Measurements from ENCODE around the gene TBX2.

The TBX2 gene

DNA sequence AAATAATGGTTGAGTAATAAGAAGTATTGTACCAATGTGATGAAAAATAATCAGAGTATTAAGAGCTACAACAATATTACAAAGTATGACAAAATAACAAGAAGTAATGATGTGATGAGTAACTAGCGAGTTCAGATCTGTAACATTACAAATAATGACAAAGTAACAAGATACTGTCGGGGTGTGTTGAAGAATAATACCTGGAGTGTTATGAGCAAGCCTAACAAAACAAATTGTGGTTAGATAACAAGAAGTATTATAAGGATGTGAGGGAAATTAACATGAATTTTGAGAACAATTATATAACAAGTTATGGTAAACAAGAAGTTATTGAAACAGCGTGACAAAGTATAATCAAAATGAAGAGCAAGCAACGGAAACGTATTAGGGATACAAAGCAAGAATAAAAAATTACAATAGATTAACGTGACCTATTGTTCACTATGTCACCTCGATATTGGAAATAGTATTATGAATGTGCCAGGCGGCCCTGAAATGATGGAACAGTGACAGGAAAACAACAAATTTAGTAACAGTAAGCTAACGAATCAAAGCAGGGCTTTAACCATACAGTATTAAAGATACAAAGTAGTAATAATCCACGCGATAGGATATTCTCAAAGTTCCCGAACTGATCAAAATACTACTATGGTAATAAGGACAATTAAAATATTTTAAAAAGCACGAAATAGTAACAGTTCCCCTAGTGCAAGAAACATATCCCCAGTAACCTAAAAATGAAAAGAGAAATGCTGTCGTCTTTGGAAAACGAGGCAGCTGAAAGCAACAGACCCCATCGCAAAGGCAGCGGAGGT is 54.1 kb downstream of the TBX2 start:
- H3K27me3 ChIP-seq (ENCODE audit: insufficient read depth, low read length, poor library complexity, severe bottlenecking) = no peaks in the 10 kb centered on the region
- no peaks in the 10 kb centered on the region for H3K9me3 ChIP-seq (ENCODE audit: insufficient read depth, low read depth, low read length)
- no peak overlapping the region for H3K4me2 ChIP-seq (ENCODE audit: low read depth, low read length, poor library complexity, severe bottlenecking)
- no peaks in the 10 kb centered on the region for H3K4me1 ChIP-seq (ENCODE audit: insufficient read depth, low read length, poor library complexity, severe bottlenecking)
- H3K79me2 ChIP-seq (ENCODE audit: insufficient read depth, low read length) = no peaks in the 10 kb centered on the region
- no peak overlapping the region for H3K4me3 ChIP-seq (ENCODE audit: low read length, poor library complexity, severe bottlenecking)
- no peak overlapping the region for H3K9ac ChIP-seq (ENCODE audit: low read depth, low read length, poor library complexity, severe bottlenecking)
- no peaks in the 10 kb centered on the region for H3K36me3 ChIP-seq (ENCODE audit: insufficient read depth, low read length)
- H3F3A ChIP-seq (ENCODE audit: low read depth) = no peaks in the 10 kb centered on the region
- no peak overlapping the region for H2AFZ ChIP-seq (ENCODE audit: low read length)
- TF ChIP-seq, protein P1, sequence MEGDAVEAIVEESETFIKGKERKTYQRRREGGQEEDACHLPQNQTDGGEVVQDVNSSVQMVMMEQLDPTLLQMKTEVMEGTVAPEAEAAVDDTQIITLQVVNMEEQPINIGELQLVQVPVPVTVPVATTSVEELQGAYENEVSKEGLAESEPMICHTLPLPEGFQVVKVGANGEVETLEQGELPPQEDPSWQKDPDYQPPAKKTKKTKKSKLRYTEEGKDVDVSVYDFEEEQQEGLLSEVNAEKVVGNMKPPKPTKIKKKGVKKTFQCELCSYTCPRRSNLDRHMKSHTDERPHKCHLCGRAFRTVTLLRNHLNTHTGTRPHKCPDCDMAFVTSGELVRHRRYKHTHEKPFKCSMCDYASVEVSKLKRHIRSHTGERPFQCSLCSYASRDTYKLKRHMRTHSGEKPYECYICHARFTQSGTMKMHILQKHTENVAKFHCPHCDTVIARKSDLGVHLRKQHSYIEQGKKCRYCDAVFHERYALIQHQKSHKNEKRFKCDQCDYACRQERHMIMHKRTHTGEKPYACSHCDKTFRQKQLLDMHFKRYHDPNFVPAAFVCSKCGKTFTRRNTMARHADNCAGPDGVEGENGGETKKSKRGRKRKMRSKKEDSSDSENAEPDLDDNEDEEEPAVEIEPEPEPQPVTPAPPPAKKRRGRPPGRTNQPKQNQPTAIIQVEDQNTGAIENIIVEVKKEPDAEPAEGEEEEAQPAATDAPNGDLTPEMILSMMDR (conservative IDR thresholded peaks at IDR 0.05; ENCODE audit: low read length) = no peak
- no peak for TF ChIP-seq EZH2phosphoT487 (IDR thresholded peaks at IDR 0.05; ENCODE audit: borderline replicate concordance)
- no peaks in the 10 kb centered on the region for H3K9me2 ChIP-seq (replicated peaks; ENCODE audit: low read depth, low read length)
- H4K20me1 ChIP-seq (ENCODE audit: insufficient read depth, low read length, poor library complexity, severe bottlenecking) = no peaks in the 10 kb centered on the region

DNA sequence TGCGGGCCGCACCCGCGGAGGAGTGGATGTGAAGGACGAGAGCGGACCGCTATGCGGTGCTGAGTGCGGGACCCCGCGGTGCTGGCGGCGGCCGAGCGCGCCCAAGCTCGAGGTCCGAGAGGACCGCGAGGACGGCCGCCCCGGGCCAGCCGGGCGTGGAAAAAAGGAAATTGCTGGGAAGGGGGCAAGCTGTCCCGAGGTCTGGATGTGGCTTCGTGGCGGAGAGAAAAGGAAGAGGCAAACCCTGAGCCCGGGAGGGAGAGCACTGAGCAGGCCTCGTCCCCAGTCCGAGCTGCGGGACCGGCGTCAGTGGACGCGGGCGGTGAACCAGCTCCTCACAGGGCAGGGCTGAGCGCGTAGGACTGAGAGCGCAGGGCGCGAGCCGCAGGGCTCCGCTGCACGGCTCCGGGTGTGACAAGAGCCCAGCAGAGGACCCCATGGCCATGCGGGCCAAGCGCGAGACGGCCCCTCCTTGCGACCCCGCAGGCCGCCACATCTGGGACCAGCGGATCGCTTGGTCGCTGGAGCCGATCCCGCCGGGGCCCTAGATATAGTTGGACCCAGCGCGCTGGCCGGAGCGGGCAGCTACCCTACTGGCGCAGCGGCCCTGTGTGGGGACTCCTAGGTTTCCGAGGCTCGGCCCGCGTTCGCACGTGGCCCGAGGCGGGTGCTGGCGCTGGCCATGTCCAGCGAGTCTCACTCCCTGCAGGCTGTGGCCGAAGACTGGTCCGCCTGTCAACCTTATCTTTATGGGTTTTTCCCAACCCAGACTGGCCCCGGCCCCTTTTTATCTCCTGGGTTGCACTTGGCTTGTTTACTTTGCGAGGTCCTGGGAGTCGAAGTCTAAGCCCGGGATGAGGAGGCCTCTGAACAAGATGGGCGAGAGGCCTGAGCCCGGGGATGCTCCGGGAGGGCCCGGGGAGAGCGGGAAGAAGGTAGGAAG is 55.0 kb downstream of the TBX2 start:
- TF ChIP-seq, protein P1 (conservative IDR thresholded peaks at IDR 0.05; ENCODE audit: low read length) = no peak
- TF ChIP-seq EZH2phosphoT487 (IDR thresholded peaks at IDR 0.05; ENCODE audit: borderline replicate concordance) = no peak
- Histone ChIP-seq H3K79me2 (ENCODE audit: insufficient read depth, low read length) (no peaks in the 10 kb centered on the region), H2AFZ (ENCODE audit: low read length) (no peak overlapping the region), H3K9me3 (ENCODE audit: insufficient read depth, low read depth, low read length) (no peaks in the 10 kb centered on the region), H3K9me2 (replicated peaks; ENCODE audit: low read depth, low read length) (no peaks in the 10 kb centered on the region), H3K4me2 (ENCODE audit: low read depth, low read length, poor library complexity, severe bottlenecking) (no peak overlapping the region), H3K27me3 (ENCODE audit: insufficient read depth, low read length, poor library complexity, severe bottlenecking) (no peaks in the 10 kb centered on the region), H3K9ac (ENCODE audit: low read depth, low read length, poor library complexity, severe bottlenecking) (no peak overlapping the region), H3F3A (ENCODE audit: low read depth) (no peaks in the 10 kb centered on the region), H4K20me1 (ENCODE audit: insufficient read depth, low read length, poor library complexity, severe bottlenecking) (no peaks in the 10 kb centered on the region), H3K4me3 (ENCODE audit: low read length, poor library complexity, severe bottlenecking) (no peak overlapping the region), H3K36me3 (ENCODE audit: insufficient read depth, low read length) (no peaks in the 10 kb centered on the region), H3K4me1 (ENCODE audit: insufficient read depth, low read length, poor library complexity, severe bottlenecking) (peaks cover 3% of the 10 kb centered on the region)

DNA sequence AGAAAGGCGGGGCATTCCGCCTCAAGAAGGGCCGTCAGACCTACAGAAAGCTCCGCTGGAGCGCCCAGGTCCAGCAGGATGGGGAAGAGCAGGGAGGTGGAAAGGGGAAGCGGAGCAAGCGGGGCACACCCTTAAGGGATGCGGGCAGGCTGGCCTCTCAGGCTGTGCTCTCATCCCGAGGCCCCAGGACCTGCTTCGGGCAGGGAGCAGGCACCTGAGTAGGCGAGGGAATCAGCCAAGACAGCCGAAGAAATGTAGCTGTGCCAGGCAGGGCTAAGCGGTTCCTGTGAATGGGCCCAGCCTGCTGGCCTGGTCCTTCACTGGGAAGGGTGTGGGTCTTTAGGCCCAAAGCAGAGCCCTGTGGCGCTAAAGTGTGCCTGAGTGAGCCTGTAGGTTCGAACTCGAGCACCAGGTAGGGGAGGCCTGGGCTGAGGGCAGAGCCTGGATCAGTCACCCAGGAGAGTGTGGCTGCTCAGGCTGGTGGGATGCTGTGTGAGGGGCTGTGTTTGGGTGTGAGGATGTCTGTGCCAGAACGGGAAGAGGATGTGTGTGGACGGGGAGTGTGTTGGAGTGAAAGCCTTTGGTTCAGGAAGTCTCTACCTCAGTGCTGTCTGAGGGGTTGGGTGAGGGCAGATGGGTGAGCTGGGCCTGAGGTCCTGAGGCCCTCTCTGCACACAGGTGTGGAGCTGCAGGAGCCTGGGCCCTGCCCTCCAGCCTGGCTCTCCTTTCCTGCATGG is 55.8 kb downstream of the TBX2 start:
- no peak overlapping the region for H3K9ac ChIP-seq (ENCODE audit: low read depth, low read length, poor library complexity, severe bottlenecking)
- no peak overlapping the region for H3K4me3 ChIP-seq (ENCODE audit: low read length, poor library complexity, severe bottlenecking)
- H3K79me2 ChIP-seq (ENCODE audit: insufficient read depth, low read length) = no peaks in the 10 kb centered on the region
- H3K9me2 ChIP-seq (replicated peaks; ENCODE audit: low read depth, low read length) = no peaks in the 10 kb centered on the region
- H2AFZ ChIP-seq (ENCODE audit: low read length) = no peak overlapping the region
- peaks cover 11% of the 10 kb centered on the region for H3K4me1 ChIP-seq (ENCODE audit: insufficient read depth, low read length, poor library complexity, severe bottlenecking)
- H4K20me1 ChIP-seq (ENCODE audit: insufficient read depth, low read length, poor library complexity, severe bottlenecking) = no peaks in the 10 kb centered on the region
- H3K4me2 ChIP-seq (ENCODE audit: low read depth, low read length, poor library complexity, severe bottlenecking) = no peak overlapping the region
- H3K36me3 ChIP-seq (ENCODE audit: insufficient read depth, low read length) = no peaks in the 10 kb centered on the region
- TF ChIP-seq, protein P1 (conservative IDR thresholded peaks at IDR 0.05; ENCODE audit: low read length) = no peak
- no peak for TF ChIP-seq EZH2phosphoT487 (IDR thresholded peaks at IDR 0.05; ENCODE audit: borderline replicate concordance)
- no peaks in the 10 kb centered on the region for H3F3A ChIP-seq (ENCODE audit: low read depth)
- no peaks in the 10 kb centered on the region for H3K9me3 ChIP-seq (ENCODE audit: insufficient read depth, low read depth, low read length)
- H3K27me3 ChIP-seq (ENCODE audit: insufficient read depth, low read length, poor library complexity, severe bottlenecking) = no peaks in the 10 kb centered on the region
